Liver (tissue), 9 donors: ENCODE data around the gene COX17. TPM values are rescaled to one million over a fixed set of nuclear protein-coding genes. Genes with fewer than 3 reads are reported as not detected.
A peak's percentile ranks its signal among the peaks of the same experiment; 100 is the strongest.

Source experiments
- DNase-seq: peaks from one replicate; pipeline ENCODE4 v3.0.0-alpha.2; 2017; ENCODE audit warnings: low spot score
- H3K27ac ChIP-seq, 2 donors: one replicate each; pipeline ENCODE4 v1.7.0; 2013; ENCODE audit warnings: inconsistent platforms in 2 of 2, low read length in 2 of 2, control low read depth in 1 of 2, low read depth in 1 of 2, mild to moderate bottlenecking in 1 of 2
- H3K27me3 ChIP-seq, 4 donors: one replicate each; pipeline versions ENCODE4 v1.6.1 to v1.7.0; 2013; ENCODE audit warnings: low read length in 3 of 4, inconsistent platforms in 1 of 4, mild to moderate bottlenecking in 1 of 4, moderate library complexity in 1 of 4; ENCODE audit not compliant: control insufficient read depth in 4 of 4, insufficient read depth in 4 of 4
- H3K36me3 ChIP-seq, 4 donors: one replicate each; pipeline versions ENCODE4 v1.6.1 to v1.7.0; 2013; ENCODE audit warnings: low read length in 3 of 4, mild to moderate bottlenecking in 3 of 4, low read depth in 1 of 4, moderate library complexity in 1 of 4; ENCODE audit not compliant: control insufficient read depth in 4 of 4, insufficient read depth in 3 of 4
- H3K4me1 ChIP-seq, 4 donors: one replicate each; pipeline versions ENCODE4 v1.6.1 to v1.7.0; 2013; ENCODE audit warnings: low read length in 3 of 4, mild to moderate bottlenecking in 3 of 4, moderate library complexity in 1 of 4; ENCODE audit not compliant: control insufficient read depth in 4 of 4, insufficient read depth in 4 of 4
- H3K4me3 ChIP-seq, 3 donors: one replicate each; pipeline versions ENCODE4 v1.6.1 to v1.7.0; 2013; ENCODE audit warnings: low read length in 3 of 3, control low read depth in 1 of 3, low read depth in 1 of 3, mild to moderate bottlenecking in 1 of 3
- H3K9ac ChIP-seq, 2 donors: one replicate each; pipeline ENCODE4 v1.7.0; 2013; ENCODE audit warnings: low read length in 2 of 2, mild to moderate bottlenecking in 2 of 2, moderate library complexity in 2 of 2, control low read depth in 1 of 2, low read depth in 1 of 2
- H3K9me3 ChIP-seq, 4 donors: one replicate each; pipeline versions ENCODE4 v1.6.1 to v1.7.0; 2013; ENCODE audit warnings: low read length in 3 of 4; ENCODE audit not compliant: control insufficient read depth in 4 of 4
- EGR1 ChIP-seq, 2 donors: IDR thresholded peaks; 2 replicates each; pipeline ENCODE4 v1.6.1; 2016 to 2018; ENCODE audit warnings: antibody characterized with exemption in 2 of 2, low read depth in 2 of 2
- FOXA1 ChIP-seq: IDR thresholded peaks from 2 replicates; pipeline ENCODE4 v1.6.1; 2016; ENCODE audit warnings: antibody characterized with exemption
- FOXA2 ChIP-seq: IDR thresholded peaks from 2 replicates; pipeline ENCODE4 v1.6.1; 2016; ENCODE audit warnings: antibody characterized with exemption
- GABPA ChIP-seq, 2 donors: IDR thresholded peaks in 1 of 2; conservative IDR thresholded peaks in 1 of 2; 2 replicates each; pipeline ENCODE4 v1.6.1; 2016; ENCODE audit warnings: antibody characterized with exemption in 2 of 2, mild to moderate bottlenecking in 1 of 2, moderate library complexity in 1 of 2
- HNF4A ChIP-seq, 2 donors: conservative IDR thresholded peaks; 2 replicates each; pipeline ENCODE4 v1.6.1; 2016; ENCODE audit warnings: antibody characterized with exemption in 2 of 2, mild to moderate bottlenecking in 2 of 2
- JUND ChIP-seq, 2 donors: IDR thresholded peaks; 2 replicates each; pipeline ENCODE4 v1.6.1; 2016; ENCODE audit warnings: antibody characterized with exemption in 2 of 2
- NR2F2 ChIP-seq: IDR thresholded peaks from 2 replicates; pipeline ENCODE4 v1.6.1; 2016; ENCODE audit warnings: antibody characterized with exemption
- RAD21 ChIP-seq, 2 donors: IDR thresholded peaks; 2 replicates each; pipeline ENCODE4 v1.6.1; 2016; ENCODE audit warnings: antibody characterized with exemption in 2 of 2, mild to moderate bottlenecking in 2 of 2
- RXRA ChIP-seq, 2 donors: IDR thresholded peaks; 2 replicates each; pipeline ENCODE4 v1.6.1; 2017 to 2018; ENCODE audit warnings: antibody characterized with exemption in 2 of 2, mild to moderate bottlenecking in 1 of 2
- SP1 ChIP-seq: IDR thresholded peaks from 2 replicates; pipeline ENCODE4 v1.6.1; 2018; ENCODE audit warnings: antibody characterized with exemption, mild to moderate bottlenecking
- TAF1 ChIP-seq: conservative IDR thresholded peaks from 2 replicates; pipeline ENCODE4 v1.6.1; 2016; ENCODE audit warnings: antibody characterized with exemption, mild to moderate bottlenecking
- YY1 ChIP-seq: IDR thresholded peaks from 2 replicates; pipeline ENCODE4 v1.6.1; 2016; ENCODE audit warnings: antibody characterized with exemption, mild to moderate bottlenecking
- WGBS: extraction: QIAGEN DNeasy Blood & Tissue Kit; methylation state at CpG from one replicate; pipeline ENCODE4 v1.1.7; 2013; 5-methylcytosine and 5-hydroxymethylcytosine counted together
- polyA plus RNA-seq, 2 donors: library from polyadenylated mRNA; stranded (reverse) in 1 of 2; unstranded in 1 of 2; fragments of 200-250 nt in 1 of 2; fragments of >200 nt in 1 of 2; fragmentation: Nextera tagmentation in 1 of 2; extraction: Ambion mirVana in 1 of 2; gene quantifications; one replicate each; pipeline versions ENCODE4 v1.2.1 to v1.2.3, GENCODE V29; 2013 to 2015
- total RNA-seq, 2 donors: library from RNA; depleted of rRNA; stranded (reverse); fragments of >200 nt; gene quantifications; one replicate each; pipeline ENCODE4 v1.2.3, GENCODE V29; 2014
- TF ChIP-seq, protein P1 (sequence below): IDR thresholded peaks from 2 replicates; pipeline ENCODE4 v1.6.1; 2016; ENCODE audit warnings: antibody characterized with exemption
- TF ChIP-seq, protein P2 (sequence below): IDR thresholded peaks from 2 replicates; pipeline ENCODE4 v1.6.1; 2016; ENCODE audit warnings: antibody characterized with exemption
- TF ChIP-seq, protein P3 (sequence below): fragments of 150-350 bp; IDR thresholded peaks from 2 replicates; pipeline ENCODE4 v1.5.1; 2017; ENCODE audit warnings: improper control_type of control experiment, low read depth, low read length; ENCODE audit not compliant: missing input control
- TF ChIP-seq, protein P4 (sequence below): IDR thresholded peaks from 2 replicates; pipeline ENCODE4 v1.6.1; 2016; ENCODE audit warnings: antibody characterized with exemption
- TF ChIP-seq, protein P5 (sequence below): IDR thresholded peaks from 2 replicates; pipeline ENCODE4 v1.6.1; 2016; ENCODE audit warnings: antibody characterized with exemption, mild to moderate bottlenecking
- donor health status: healthy.
- donor health status: healthy.
- donor health status: healthy.
- donor health status: healthy.
- donor health status: healthy.

The COX17 gene
- total and polyA plus RNA-seq, 4 donors = 10.3 to 164 (median 49.0) TPM

DNA sequence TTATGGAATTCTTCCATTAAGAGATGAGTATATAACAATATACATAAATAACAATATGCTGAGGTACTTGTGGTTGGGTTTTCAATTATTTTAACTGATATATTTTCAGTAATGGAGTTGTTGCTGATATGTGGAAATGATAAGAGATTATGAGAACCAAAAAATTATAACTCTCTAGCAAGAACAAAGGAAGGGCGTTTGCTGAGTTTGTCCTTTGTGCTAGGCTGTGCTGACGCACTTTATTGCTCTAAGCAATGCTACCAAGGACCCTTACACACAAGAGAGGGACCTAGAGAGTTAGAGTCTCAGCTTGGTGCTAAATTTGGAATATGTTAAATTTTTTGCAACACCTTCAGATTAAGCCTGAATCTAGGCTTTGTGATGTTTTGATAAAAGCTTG is 49.7 kb upstream of the COX17 start:
- Histone ChIP-seq H3K27ac (no peak overlapping the region), H3K9ac (no peak overlapping the region), H3K36me3 (no peaks in the 10 kb centered on the region), H3K4me3 (no peak overlapping the region), H3K4me1 (no peaks in the 10 kb centered on the region), H3K9me3 (no peaks in the 10 kb centered on the region), H3K27me3 (no peaks in the 10 kb centered on the region)
- DNase-seq = no peak
- WGBS = 80% methylated on average over 2 of the region's 2 CpGs
- TF ChIP-seq NR2F2 = no peak
- no peak for TF ChIP-seq SP1
- no peak for TF ChIP-seq GABPA (IDR thresholded peaks at IDR 0.05 in 1 of 2, conservative IDR thresholded peaks at IDR 0.05 in 1 of 2)
- TF ChIP-seq, protein P1, sequence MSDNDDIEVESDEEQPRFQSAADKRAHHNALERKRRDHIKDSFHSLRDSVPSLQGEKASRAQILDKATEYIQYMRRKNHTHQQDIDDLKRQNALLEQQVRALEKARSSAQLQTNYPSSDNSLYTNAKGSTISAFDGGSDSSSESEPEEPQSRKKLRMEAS = no peak

DNA sequence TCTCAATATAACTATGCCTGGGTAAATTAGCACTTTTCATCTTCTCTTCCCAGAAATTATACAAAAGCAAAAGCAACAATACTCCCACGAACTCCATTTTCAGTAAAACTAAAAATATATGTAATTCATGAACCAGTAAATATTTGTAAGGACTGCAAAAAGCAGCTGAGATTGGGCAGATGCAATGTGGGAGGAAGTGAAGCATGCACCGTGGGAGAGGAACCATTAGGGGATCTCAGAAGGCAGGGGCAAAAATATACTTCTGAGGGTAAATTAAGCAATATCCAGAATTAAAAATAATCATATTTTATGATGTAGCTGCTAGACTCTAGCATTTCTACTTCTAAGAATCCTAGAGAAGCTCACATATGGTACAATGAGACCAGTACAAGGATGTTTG is 45.8 kb upstream of the COX17 start:
- no peaks in the 10 kb centered on the region for H3K27me3 ChIP-seq
- H3K9me3 ChIP-seq = no peaks in the 10 kb centered on the region
- H3K4me1 ChIP-seq = peaks cover 0 to under 1% (median 0%) of the 10 kb centered on the region in 4 donors
- 59% methylated on average over 2 of the region's 2 CpGs for WGBS
- no peak for DNase-seq
- H3K27ac ChIP-seq = no peak overlapping the region
- no peaks in the 10 kb centered on the region for H3K36me3 ChIP-seq
- no peak overlapping the region for H3K9ac ChIP-seq
- TF ChIP-seq RAD21 (IDR thresholded peaks at IDR 0.05) = no peak
- TF ChIP-seq RXRA (IDR thresholded peaks at IDR 0.05) = no peak
- TF ChIP-seq SP1 = no peak
- H3K4me3 ChIP-seq = no peak overlapping the region

DNA sequence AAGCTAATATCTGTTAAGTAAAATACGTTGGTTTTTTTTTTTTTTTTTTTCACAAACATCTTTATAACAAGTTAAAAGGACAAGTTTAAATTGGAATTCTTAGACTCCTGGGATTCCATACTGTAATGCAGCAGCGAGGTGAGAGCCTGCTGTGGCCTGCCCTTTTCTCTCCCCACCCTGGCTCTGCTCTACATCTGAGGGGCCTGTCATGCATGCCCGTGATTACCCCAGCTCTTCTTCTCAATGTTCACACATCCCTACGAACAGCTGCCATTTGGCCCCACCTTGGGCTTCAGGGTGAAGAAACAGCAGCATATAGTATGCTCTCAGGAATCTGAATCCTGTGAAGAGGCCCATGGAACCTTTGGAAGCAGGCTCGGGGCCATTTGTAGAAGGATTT is 40.3 kb upstream of the COX17 start:
- Histone ChIP-seq H3K9ac (no peak overlapping the region), H3K4me1 (peaks cover 9 to 33% (median 27%) of the 10 kb centered on the region in 4 donors), H3K9me3 (no peaks in the 10 kb centered on the region), H3K27me3 (no peaks in the 10 kb centered on the region), H3K4me3 (no peak overlapping the region), H3K27ac (peak overlapping the region in 1 of 2 donors; percentile 29), H3K36me3 (no peaks in the 10 kb centered on the region)
- 76% methylated on average over 5 of the region's 5 CpGs for WGBS
- DNase-seq = no peak
- TF ChIP-seq SP1 (no peak), FOXA1 (no peak), RXRA (IDR thresholded peaks at IDR 0.05) (no peak), FOXA2 (no peak), EGR1 (IDR thresholded peaks at IDR 0.05; ENCODE audit: low read depth in 2 of 2) (no peak), TAF1 (no peak), YY1 (no peak)
- TF ChIP-seq, protein P2, sequence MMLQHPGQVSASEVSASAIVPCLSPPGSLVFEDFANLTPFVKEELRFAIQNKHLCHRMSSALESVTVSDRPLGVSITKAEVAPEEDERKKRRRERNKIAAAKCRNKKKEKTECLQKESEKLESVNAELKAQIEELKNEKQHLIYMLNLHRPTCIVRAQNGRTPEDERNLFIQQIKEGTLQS = no peak
- TF ChIP-seq, protein P3, sequence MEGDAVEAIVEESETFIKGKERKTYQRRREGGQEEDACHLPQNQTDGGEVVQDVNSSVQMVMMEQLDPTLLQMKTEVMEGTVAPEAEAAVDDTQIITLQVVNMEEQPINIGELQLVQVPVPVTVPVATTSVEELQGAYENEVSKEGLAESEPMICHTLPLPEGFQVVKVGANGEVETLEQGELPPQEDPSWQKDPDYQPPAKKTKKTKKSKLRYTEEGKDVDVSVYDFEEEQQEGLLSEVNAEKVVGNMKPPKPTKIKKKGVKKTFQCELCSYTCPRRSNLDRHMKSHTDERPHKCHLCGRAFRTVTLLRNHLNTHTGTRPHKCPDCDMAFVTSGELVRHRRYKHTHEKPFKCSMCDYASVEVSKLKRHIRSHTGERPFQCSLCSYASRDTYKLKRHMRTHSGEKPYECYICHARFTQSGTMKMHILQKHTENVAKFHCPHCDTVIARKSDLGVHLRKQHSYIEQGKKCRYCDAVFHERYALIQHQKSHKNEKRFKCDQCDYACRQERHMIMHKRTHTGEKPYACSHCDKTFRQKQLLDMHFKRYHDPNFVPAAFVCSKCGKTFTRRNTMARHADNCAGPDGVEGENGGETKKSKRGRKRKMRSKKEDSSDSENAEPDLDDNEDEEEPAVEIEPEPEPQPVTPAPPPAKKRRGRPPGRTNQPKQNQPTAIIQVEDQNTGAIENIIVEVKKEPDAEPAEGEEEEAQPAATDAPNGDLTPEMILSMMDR = no peak

DNA sequence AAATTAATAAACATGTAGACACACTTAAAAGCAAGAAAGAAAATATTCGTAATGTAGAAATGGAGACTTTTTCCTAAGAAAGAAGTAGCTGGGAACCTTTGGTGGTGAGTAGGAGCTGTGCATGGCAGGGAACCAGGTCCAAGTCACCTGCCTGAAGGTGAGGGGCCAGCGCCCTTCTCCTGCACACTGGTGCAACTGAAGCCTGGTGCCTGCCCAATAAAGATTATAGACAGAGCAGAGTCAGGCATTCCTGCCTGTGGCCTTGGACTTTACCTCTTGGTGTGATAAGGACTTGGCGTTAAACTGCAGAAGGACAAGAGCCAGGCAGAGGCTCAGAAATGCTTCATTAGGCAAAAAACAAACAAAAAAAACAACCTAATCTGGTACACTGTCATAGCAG is 39.8 kb upstream of the COX17 start:
- Histone ChIP-seq H3K4me1 (peaks cover 9 to 33% (median 27%) of the 10 kb centered on the region in 4 donors), H3K4me3 (no peak overlapping the region), H3K27me3 (no peaks in the 10 kb centered on the region), H3K9me3 (no peaks in the 10 kb centered on the region), H3K27ac (peak overlapping the region in 1 of 2 donors; percentile 36), H3K9ac (no peak overlapping the region), H3K36me3 (no peaks in the 10 kb centered on the region)
- 29% methylated on average over 3 of the region's 3 CpGs for WGBS
- no peak for DNase-seq
- TF ChIP-seq NR2F2 (peak; percentile 69), RAD21 (IDR thresholded peaks at IDR 0.05) (peak; percentile 64 to 69), RXRA (IDR thresholded peaks at IDR 0.05) (peak; percentile 83 to 90), HNF4A (conservative IDR thresholded peaks at IDR 0.05) (peak; percentile 98), SP1 (peak; percentile 95), JUND (IDR thresholded peaks at IDR 0.05) (peak; percentile 81 to 86)
- TF ChIP-seq, protein P4, sequence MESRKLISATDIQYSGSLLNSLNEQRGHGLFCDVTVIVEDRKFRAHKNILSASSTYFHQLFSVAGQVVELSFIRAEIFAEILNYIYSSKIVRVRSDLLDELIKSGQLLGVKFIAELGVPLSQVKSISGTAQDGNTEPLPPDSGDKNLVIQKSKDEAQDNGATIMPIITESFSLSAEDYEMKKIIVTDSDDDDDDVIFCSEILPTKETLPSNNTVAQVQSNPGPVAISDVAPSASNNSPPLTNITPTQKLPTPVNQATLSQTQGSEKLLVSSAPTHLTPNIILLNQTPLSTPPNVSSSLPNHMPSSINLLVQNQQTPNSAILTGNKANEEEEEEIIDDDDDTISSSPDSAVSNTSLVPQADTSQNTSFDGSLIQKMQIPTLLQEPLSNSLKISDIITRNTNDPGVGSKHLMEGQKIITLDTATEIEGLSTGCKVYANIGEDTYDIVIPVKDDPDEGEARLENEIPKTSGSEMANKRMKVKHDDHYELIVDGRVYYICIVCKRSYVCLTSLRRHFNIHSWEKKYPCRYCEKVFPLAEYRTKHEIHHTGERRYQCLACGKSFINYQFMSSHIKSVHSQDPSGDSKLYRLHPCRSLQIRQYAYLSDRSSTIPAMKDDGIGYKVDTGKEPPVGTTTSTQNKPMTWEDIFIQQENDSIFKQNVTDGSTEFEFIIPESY = peak; percentile 72
- TF ChIP-seq, protein P5, sequence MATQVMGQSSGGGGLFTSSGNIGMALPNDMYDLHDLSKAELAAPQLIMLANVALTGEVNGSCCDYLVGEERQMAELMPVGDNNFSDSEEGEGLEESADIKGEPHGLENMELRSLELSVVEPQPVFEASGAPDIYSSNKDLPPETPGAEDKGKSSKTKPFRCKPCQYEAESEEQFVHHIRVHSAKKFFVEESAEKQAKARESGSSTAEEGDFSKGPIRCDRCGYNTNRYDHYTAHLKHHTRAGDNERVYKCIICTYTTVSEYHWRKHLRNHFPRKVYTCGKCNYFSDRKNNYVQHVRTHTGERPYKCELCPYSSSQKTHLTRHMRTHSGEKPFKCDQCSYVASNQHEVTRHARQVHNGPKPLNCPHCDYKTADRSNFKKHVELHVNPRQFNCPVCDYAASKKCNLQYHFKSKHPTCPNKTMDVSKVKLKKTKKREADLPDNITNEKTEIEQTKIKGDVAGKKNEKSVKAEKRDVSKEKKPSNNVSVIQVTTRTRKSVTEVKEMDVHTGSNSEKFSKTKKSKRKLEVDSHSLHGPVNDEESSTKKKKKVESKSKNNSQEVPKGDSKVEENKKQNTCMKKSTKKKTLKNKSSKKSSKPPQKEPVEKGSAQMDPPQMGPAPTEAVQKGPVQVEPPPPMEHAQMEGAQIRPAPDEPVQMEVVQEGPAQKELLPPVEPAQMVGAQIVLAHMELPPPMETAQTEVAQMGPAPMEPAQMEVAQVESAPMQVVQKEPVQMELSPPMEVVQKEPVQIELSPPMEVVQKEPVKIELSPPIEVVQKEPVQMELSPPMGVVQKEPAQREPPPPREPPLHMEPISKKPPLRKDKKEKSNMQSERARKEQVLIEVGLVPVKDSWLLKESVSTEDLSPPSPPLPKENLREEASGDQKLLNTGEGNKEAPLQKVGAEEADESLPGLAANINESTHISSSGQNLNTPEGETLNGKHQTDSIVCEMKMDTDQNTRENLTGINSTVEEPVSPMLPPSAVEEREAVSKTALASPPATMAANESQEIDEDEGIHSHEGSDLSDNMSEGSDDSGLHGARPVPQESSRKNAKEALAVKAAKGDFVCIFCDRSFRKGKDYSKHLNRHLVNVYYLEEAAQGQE = peak; percentile 59
- TF ChIP-seq, protein P2 = peak; percentile 60
